A549 (cell line): ENCODE results near the gene UBE2E1. TPM values are rescaled to one million over a fixed set of nuclear protein-coding genes. Genes with fewer than 3 reads are reported as not detected.

Experiments
- ATAC-seq, 2 experiments: fragments of 200-7000 bp in 1 of 2; fragments of >200 bp in 1 of 2; cut with Nextera tagmentation in 1 of 2; cut with Tn5 transposase in 1 of 2; 3 replicates each; pipeline versions ENCODE4 v1.8.0 to v1.9.1; 2018 to 2020; ENCODE audit warnings: mild to moderate bottlenecking in 1 of 2, moderate library complexity in 1 of 2
- CTCF ChIA-PET: fragments of 300-600 bp; sonication (Branson Sonifier 250); formaldehyde crosslinking; extraction: SDS; loops from one replicate; lab custom pipeline; 2021; ENCODE audit warnings: antibody characterized with exemption, inconsistent platforms; lab: Yijun Ruan, JAX
- POLR2A ChIA-PET: fragments of 350-600 bp; formaldehyde crosslinking; extraction: SDS; loops from one replicate; lab custom pipeline; 2021; ENCODE audit warnings: antibody characterized with exemption, inconsistent platforms; lab: Yijun Ruan, JAX
- DNase-seq, 2 experiments: peaks; one replicate each; pipeline versions ENCODE4 v3.0.0 to v3.0.0-alpha.2; 2011 to 2016; ENCODE audit warnings: low read depth in 1 of 2, low spot score in 1 of 2
- FAIRE-seq: peaks from 2 replicates; lab custom pipeline; 2011; peaks lifted over from hg19 to GRCh38; lab: Jason Lieb, UNC
- H3K27ac ChIP-seq, 2 experiments: fragments of >200 bp; sonication (Bioruptor Twin); formaldehyde crosslinking; 3 replicates each; pipeline ENCODE4 v1.5.1; 2016 to 2017
- H3K4me1 ChIP-seq: fragments of >200 bp; sonication (Bioruptor Twin); formaldehyde crosslinking; 3 replicates; pipeline ENCODE4 v1.6.1; 2016
- H3K4me2 ChIP-seq: fragments of >200 bp; sonication (Bioruptor Twin); formaldehyde crosslinking; 3 replicates; pipeline ENCODE4 v1.6.1; 2016
- H3K4me3 ChIP-seq: fragments of >200 bp; sonication (Bioruptor Twin); formaldehyde crosslinking; 3 replicates; pipeline ENCODE4 v1.5.1; 2016
- H3K9me3 ChIP-seq: fragments of >200 bp; sonication (Bioruptor Twin); formaldehyde crosslinking; 3 replicates; pipeline ENCODE4 v1.6.1; 2016
- BHLHE40 ChIP-seq: IDR thresholded peaks from 2 replicates; pipeline ENCODE4 v1.6.1; 2012; ENCODE audit warnings: low read depth, low read length, inconsistent platforms
- ELK1 ChIP-seq: fragments of 150-350 bp; IDR thresholded peaks from 2 replicates; pipeline ENCODE4 v1.6.1; 2014; ENCODE audit warnings: low read depth, mild to moderate bottlenecking, low read length
- FOSB ChIP-seq: fragments of 250-450 bp; sonication (Bioruptor Pico); IDR thresholded peaks from 2 replicates; pipeline ENCODE4 v1.5.0; 2020; ENCODE audit warnings: mild to moderate bottlenecking, moderate library complexity
- FOSL2 ChIP-seq, 2 experiments: fragments of 450-650 bp in 1 of 2; fragments of >200 bp in 1 of 2; sonication (Bioruptor Twin) in 1 of 2; formaldehyde crosslinking; IDR thresholded peaks; 2 replicates each; pipeline versions ENCODE4 v1.5.0 to v1.6.1; 2016 to 2020; ENCODE audit warnings: mild to moderate bottlenecking in 1 of 2, moderate library complexity in 1 of 2
- FOXS1 ChIP-seq: fragments of 250-450 bp; sonication (Bioruptor Pico); IDR thresholded peaks from 2 replicates; pipeline ENCODE4 v1.5.0; 2020; ENCODE audit warnings: mild to moderate bottlenecking, moderate library complexity
- JUN ChIP-seq, 2 experiments: fragments of >200 bp; sonication (Bioruptor Twin); formaldehyde crosslinking; IDR thresholded peaks; 2 replicates in 1 of 2; 3 replicates in 1 of 2; pipeline ENCODE4 v1.6.1; 2016 to 2017
- KDM1A ChIP-seq: fragments of 200-600 bp; sonication (generic); IDR thresholded peaks from 2 replicates; pipeline ENCODE4 v1.6.1; 2016; ENCODE audit warnings: low read depth, mild to moderate bottlenecking
- KDM5A ChIP-seq: fragments of 200-600 bp; sonication (generic); IDR thresholded peaks from 2 replicates; pipeline ENCODE4 v1.6.1; 2016; ENCODE audit warnings: antibody characterized with exemption, mild to moderate bottlenecking
- MAFK ChIP-seq: fragments of 450-650 bp; IDR thresholded peaks from 2 replicates; pipeline ENCODE4 v1.6.1; 2014; ENCODE audit not compliant: partially characterized antibody
- MAZ ChIP-seq: fragments of 150-350 bp; IDR thresholded peaks from 2 replicates; pipeline ENCODE4 v1.6.1; 2014; ENCODE audit warnings: antibody characterized with exemption, low read depth, low read length, borderline replicate concordance
- MYC ChIP-seq: IDR thresholded peaks from 2 replicates; pipeline ENCODE4 v1.6.1; 2012; ENCODE audit warnings: mild to moderate bottlenecking, inconsistent platforms, low read length, improper control_type of control experiment, borderline replicate concordance
- NFE2L2 ChIP-seq: fragments of 150-350 bp; conservative IDR thresholded peaks from 2 replicates; pipeline ENCODE4 v1.6.1; 2014; ENCODE audit warnings: low read length
- NPAS2 ChIP-seq: fragments of 250-450 bp; sonication (Bioruptor Pico); IDR thresholded peaks from 2 replicates; pipeline ENCODE4 v1.8.0; 2022; ENCODE audit warnings: mild to moderate bottlenecking, moderate library complexity, borderline replicate concordance
- NR3C1 ChIP-seq: fragments of >200 bp; sonication (Bioruptor Twin); formaldehyde crosslinking; IDR thresholded peaks from 3 replicates; pipeline ENCODE4 v1.6.1; 2017
- PHF8 ChIP-seq: fragments of 200-600 bp; sonication (generic); IDR thresholded peaks from 2 replicates; pipeline ENCODE4 v1.6.1; 2016; ENCODE audit warnings: low read depth, mild to moderate bottlenecking, antibody characterized with exemption, moderate library complexity, borderline replicate concordance
- POLR2A ChIP-seq: IDR thresholded peaks from 2 replicates; pipeline ENCODE4 v1.6.1; 2012; ENCODE audit warnings: mild to moderate bottlenecking, low read length
- POLR2AphosphoS2 ChIP-seq: conservative IDR thresholded peaks from 2 replicates; pipeline ENCODE4 v1.6.1; 2012; ENCODE audit warnings: low read length, improper control_type of control experiment, inconsistent platforms
- RCOR1 ChIP-seq: fragments of 150-350 bp; IDR thresholded peaks from 2 replicates; pipeline ENCODE4 v1.6.1; 2014; ENCODE audit warnings: antibody characterized with exemption, low read length, low read depth
- RNF2 ChIP-seq: fragments of 200-600 bp; sonication (generic); IDR thresholded peaks from 2 replicates; pipeline ENCODE4 v1.6.1; 2016; ENCODE audit warnings: low read depth, mild to moderate bottlenecking, antibody characterized with exemption, moderate library complexity, borderline replicate concordance
- SMC3 ChIP-seq: fragments of >200 bp; sonication (Bioruptor Twin); formaldehyde crosslinking; IDR thresholded peaks from 3 replicates; pipeline ENCODE4 v1.6.1; 2018; ENCODE audit warnings: inconsistent platforms
- TFCP2L1 ChIP-seq: fragments of 250-450 bp; sonication (Bioruptor Pico); IDR thresholded peaks from 2 replicates; pipeline ENCODE4 v1.5.0; 2021; ENCODE audit warnings: mild to moderate bottlenecking
- TP53 ChIP-seq: fragments of 250-450 bp; sonication (Bioruptor Pico); IDR thresholded peaks from 2 replicates; pipeline ENCODE4 v1.5.0; 2021; ENCODE audit warnings: mild to moderate bottlenecking, moderate library complexity
- ZFP36 ChIP-seq: fragments of 450-650 bp; IDR thresholded peaks from 2 replicates; pipeline ENCODE4 v1.6.1; 2014; ENCODE audit warnings: borderline replicate concordance; ENCODE audit not compliant: partially characterized antibody
- ZNF302 ChIP-seq: fragments of 250-450 bp; sonication (Bioruptor Pico); IDR thresholded peaks from 2 replicates; pipeline ENCODE4 v1.9.0; 2021; ENCODE audit warnings: inconsistent platforms, mild to moderate bottlenecking, moderate library complexity
- ZSCAN20 ChIP-seq: fragments of 250-450 bp; sonication (Bioruptor Pico); IDR thresholded peaks from 2 replicates; pipeline ENCODE4 v1.8.0; 2022; ENCODE audit warnings: mild to moderate bottlenecking, moderate library complexity
- WGBS: methylation state at CpG from one replicate; pipeline ENCODE4 v1.1.6; 2017; ENCODE audit errors: missing lambda C conversion rate; 5-methylcytosine and 5-hydroxymethylcytosine counted together
- polyA plus RNA-seq, 4 experiments: library from polyadenylated mRNA; depleted of rRNA in 3 of 4; stranded (reverse); fragments of >200 nt; fragmentation: RNase III in 1 of 4; extraction: RNeasy Plus Mini Kit Qiagen cat#74134 plus additional on column Dnase treatment in 1 of 4; gene quantifications; 2 replicates in 3 of 4; 3 replicates in 1 of 4; pipeline ENCODE4 v1.2.3, GENCODE V29; 2011 to 2017

Gene UBE2E1
- polyA plus RNA-seq, 2 of the 4 experiments (the other 2 are of a cell fraction) = 151 to 198 TPM

DNA sequence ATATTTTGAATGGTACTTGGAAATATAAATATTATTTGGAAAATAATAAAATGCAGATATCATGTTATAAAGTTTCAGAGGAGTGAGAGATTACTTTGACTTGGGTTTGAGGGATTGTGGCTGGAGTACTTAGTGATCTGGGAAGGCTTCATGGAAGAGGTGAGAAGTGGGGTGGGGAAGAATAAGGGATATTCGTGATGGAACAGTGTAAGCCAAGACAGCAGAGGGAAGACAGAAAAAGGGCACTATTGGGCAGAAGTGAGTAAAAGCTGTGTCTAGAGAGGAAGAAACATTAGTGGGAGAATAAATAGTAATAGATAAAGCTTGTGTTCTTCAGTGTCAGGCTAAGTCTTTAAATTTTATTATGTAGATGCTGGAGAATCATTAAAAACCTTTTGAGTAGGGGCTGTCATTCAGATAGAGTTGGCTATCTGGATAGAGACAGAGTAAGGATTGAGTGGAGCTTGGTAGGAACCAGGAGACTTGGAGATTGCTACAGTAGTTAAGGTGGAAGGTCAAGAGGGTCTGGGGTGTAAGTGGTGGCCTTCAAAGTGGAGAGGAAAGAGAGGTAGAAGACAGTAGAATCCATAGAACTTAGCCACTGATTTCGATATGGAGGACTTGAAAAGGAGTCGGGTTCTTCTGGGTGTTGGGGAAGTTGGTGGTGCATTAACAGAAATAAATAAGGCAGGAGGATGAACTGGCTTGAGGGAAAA is 11.9 kb downstream of the UBE2E1 start:
- WGBS = 98% methylated on average over 3 of the region's 3 CpGs
- ChIA-PET POLR2A (no interaction called here), CTCF (no interaction called here)
- Histone ChIP-seq H3K4me2 (no peak overlapping the region), H3K9me3 (no peaks in the 10 kb centered on the region), H3K4me1 (peaks cover 22% of the 10 kb centered on the region), H3K4me3 (no peak overlapping the region), H3K27ac (no peak overlapping the region)
- FAIRE-seq (no peak), ATAC-seq (no peak), DNase-seq (no peak)
- TF ChIP-seq NFE2L2 (no peak), PHF8 (no peak), RCOR1 (no peak), TFCP2L1 (CRISPR knock-in tag) (no peak), KDM5A (no peak), FOSL2 (IDR thresholded peaks at IDR 0.05) (no peak), FOSL2 (CRISPR knock-in tag; IDR thresholded peaks at IDR 0.05) (no peak), FOXS1 (CRISPR knock-in tag) (no peak), FOSB (no peak), POLR2AphosphoS2 (no peak), ELK1 (no peak), NPAS2 (CRISPR knock-in tag) (no peak), MAZ (no peak), ZNF302 (no peak)

GRCh38 chr3:23819599-23820360 is 14.0 kb downstream of the UBE2E1 start:
- DNase-seq (no peak), FAIRE-seq (no peak), ATAC-seq (no peak)
- ChIA-PET CTCF (interaction anchor here (0.8 kb wide), 1 partner anchor 12 kb away, joined by 3 read pairs; no protein-coding TSS in a partner anchor), POLR2A (no interaction called here)
- peaks cover 27% of the 10 kb centered on the region for H3K4me1 ChIP-seq
- TF ChIP-seq JUN (IDR thresholded peaks at IDR 0.05) (no peak), FOSB (no peak), MYC (no peak), MAFK (no peak), ZFP36 (no peak), BHLHE40 (no peak), KDM1A (no peak), RNF2 (no peak), SMC3 (no peak), POLR2A (no peak), TP53 (CRISPR knock-in tag) (no peak), NR3C1 (no peak), ZSCAN20 (CRISPR knock-in tag) (no peak)
- no peak overlapping the region for H3K4me2 ChIP-seq
- no peaks in the 10 kb centered on the region for H3K9me3 ChIP-seq
- H3K4me3 ChIP-seq = no peak overlapping the region
- WGBS = 82% methylated on average over 5 of the region's 5 CpGs
- no peak overlapping the region for H3K27ac ChIP-seq
